KMS-11 (cell line): Measurements from ENCODE around the gene FASTKD3.
A peak's percentile ranks its signal among the peaks of the same experiment; 100 is the strongest.

Experiments
- H2AFZ ChIP-seq: fragments of 200-600 bp; sonication (generic); 2 replicates; pipeline ENCODE4 v1.6.1; 2016; ENCODE audit warnings: antibody characterized with exemption, mixed run types, low read depth
- H3K27ac ChIP-seq: fragments of 200-600 bp; sonication (generic); 2 replicates; pipeline ENCODE4 v1.6.1; 2016; ENCODE audit warnings: mild to moderate bottlenecking, mixed run types
- H3K27me3 ChIP-seq: fragments of 200-600 bp; sonication (generic); 2 replicates; pipeline ENCODE4 v1.6.1; 2017; ENCODE audit warnings: mild to moderate bottlenecking, low read depth, mixed run types, moderate library complexity; ENCODE audit not compliant: insufficient read depth
- H3K36me3 ChIP-seq: fragments of 200-600 bp; sonication (generic); 2 replicates; pipeline ENCODE4 v1.6.1; 2017; ENCODE audit warnings: mild to moderate bottlenecking, mixed run types; ENCODE audit not compliant: insufficient read depth
- H3K4me1 ChIP-seq: fragments of 200-600 bp; sonication (generic); 2 replicates; pipeline ENCODE4 v1.6.1; 2016; ENCODE audit warnings: mild to moderate bottlenecking, low read depth, mixed run types; ENCODE audit not compliant: poor library complexity, severe bottlenecking
- H3K4me2 ChIP-seq: fragments of 200-600 bp; sonication (generic); 2 replicates; pipeline ENCODE4 v1.7.0; 2016; ENCODE audit warnings: mild to moderate bottlenecking, mixed run types
- H3K4me3 ChIP-seq: fragments of 200-600 bp; sonication (generic); IDR thresholded peaks from 2 replicates; pipeline ENCODE4 v1.6.1; 2017; ENCODE audit warnings: low read depth, low read length, mixed read lengths; ENCODE audit not compliant: insufficient read depth
- H3K79me2 ChIP-seq: fragments of 200-600 bp; sonication (generic); 2 replicates; pipeline ENCODE4 v1.6.1; 2016; ENCODE audit warnings: low read depth, mixed run types; ENCODE audit not compliant: insufficient read depth
- H3K9ac ChIP-seq: fragments of 200-600 bp; sonication (generic); 2 replicates; pipeline ENCODE4 v1.6.1; 2016; ENCODE audit warnings: mild to moderate bottlenecking, mixed run types
- H4K20me1 ChIP-seq: fragments of 200-600 bp; sonication (generic); 2 replicates; pipeline ENCODE4 v1.6.1; 2016; ENCODE audit warnings: mild to moderate bottlenecking, mixed run types; ENCODE audit not compliant: insufficient read depth
- CTCF ChIP-seq: fragments of 200-600 bp; sonication (generic); conservative IDR thresholded peaks from 2 replicates; pipeline ENCODE4 v1.6.1; 2017; ENCODE audit warnings: low read depth, mild to moderate bottlenecking, antibody characterized with exemption, low read length, moderate library complexity, mixed read lengths

Gene FASTKD3

GRCh38 chr5:7873216-7873615, 4.4 kb upstream of the FASTKD3 start:
- Histone ChIP-seq H3K4me3 (no peak overlapping the region), H3K36me3 (peaks cover 24% of the 10 kb centered on the region), H3K27ac (peak overlapping the region; percentile 76), H3K4me1 (peaks cover 63% of the 10 kb centered on the region), H2AFZ (no peak overlapping the region), H3K79me2 (peaks cover 97% of the 10 kb centered on the region), H4K20me1 (peaks cover 46% of the 10 kb centered on the region), H3K9ac (peak overlapping the region; percentile 25; the same call in 1 of the 2 replicates), H3K27me3 (no peaks in the 10 kb centered on the region), H3K4me2 (peak overlapping the region; percentile 63)
- no peak for TF ChIP-seq CTCF

- H3K27ac ChIP-seq, result peak overlapping the region; percentile 76
- peaks cover 40% of the 10 kb centered on the region for H4K20me1 ChIP-seq
- H2AFZ ChIP-seq, result no peak overlapping the region
- H3K36me3 ChIP-seq, result peaks cover 22% of the 10 kb centered on the region
- peaks cover 97% of the 10 kb centered on the region for H3K79me2 ChIP-seq
- H3K4me2 ChIP-seq, result peak overlapping the region; percentile 63
- H3K4me1 ChIP-seq, result peaks cover 61% of the 10 kb centered on the region
- peak overlapping the region; percentile 25; the same call in 1 of the 2 replicates for H3K9ac ChIP-seq
- no peak; the same call in 1 of the 2 replicates for TF ChIP-seq CTCF
- H3K27me3 ChIP-seq, result no peaks in the 10 kb centered on the region
- no peak overlapping the region for H3K4me3 ChIP-seq
These were observed 3.8 kb upstream of the FASTKD3 start for GRCh38 chr5:7872517-7873130.

- 0 out of 2 replicates have a peak, but pooled peaks have one; percentile 31 for TF ChIP-seq CTCF
- H3K36me3 ChIP-seq, result peaks cover 17% of the 10 kb centered on the region
- no peaks in the 10 kb centered on the region for H3K27me3 ChIP-seq
- H4K20me1 ChIP-seq, result peaks cover 30% of the 10 kb centered on the region
- H3K4me1 ChIP-seq, result peaks cover 61% of the 10 kb centered on the region
- H2AFZ ChIP-seq, result no peak overlapping the region
- H3K4me3 ChIP-seq, result no peak overlapping the region
- H3K4me2 ChIP-seq, result peak overlapping the region; percentile 63
- peaks cover 96% of the 10 kb centered on the region for H3K79me2 ChIP-seq
- peak overlapping the region; percentile 76 for H3K27ac ChIP-seq
- H3K9ac ChIP-seq, result peak overlapping the region; percentile 85; the same call in 1 of the 2 replicates
These were observed 2.8 kb upstream of the FASTKD3 start for GRCh38 chr5:7871653-7872052.

GRCh38 chr5:7869474-7870136, 774 bp upstream of the FASTKD3 start:
- H3K36me3 ChIP-seq, result peaks cover 6% of the 10 kb centered on the region; the same call in 1 of the 2 replicates
- H3K4me3 ChIP-seq, result no peak overlapping the region
- TF ChIP-seq CTCF, result no peak
- H4K20me1 ChIP-seq, result peaks cover 11% of the 10 kb centered on the region
- H3K9ac ChIP-seq, result peak overlapping the region; percentile 85
- H3K27ac ChIP-seq, result peak overlapping the region; percentile 76
- H3K4me1 ChIP-seq, result peaks cover 47% of the 10 kb centered on the region
- no peaks in the 10 kb centered on the region for H3K27me3 ChIP-seq
- H2AFZ ChIP-seq, result no peak overlapping the region
- peaks cover 88% of the 10 kb centered on the region for H3K79me2 ChIP-seq
- H3K4me2 ChIP-seq, result peak overlapping the region; percentile 63
